K562 (cell line): Measurements from ENCODE around the gene CDYL. TPM values are rescaled to one million over a fixed set of nuclear protein-coding genes. Genes with fewer than 3 reads are reported as not detected.

ENCODE experiments used
- ATAC-seq: fragments of 200-7000 bp; cut with Tn5 transposase; 3 replicates; pipeline ENCODE4 v1.9.1; 2020; ENCODE audit warnings: moderate library complexity
- BruUV-seq: library from RNA; stranded (reverse); fragments of 400-500 nt; replicated peaks from 2 replicates; lab custom pipeline; 2021; lab: Mats Ljungman, UMichigan
- CTCF ChIA-PET: fragments of 300-600 bp; formaldehyde crosslinking; extraction: SDS; loops from one replicate; lab custom pipeline; 2021; ENCODE audit warnings: low intra/inter-chr PET ratio; lab: Yijun Ruan, JAX
- POLR2A ChIA-PET: fragments of 300-600, 350-650 bp; sonication (Branson Sonifier 250); formaldehyde crosslinking; extraction: SDS; loops from one replicate; lab custom pipeline; 2021; ENCODE audit warnings: antibody characterized with exemption, inconsistent platforms; lab: Yijun Ruan, JAX
- DNase-seq, 4 experiments: peaks; one replicate each; pipeline versions ENCODE4 v3.0.0 to v3.0.0-alpha.2; 2011 to 2018; ENCODE audit warnings: low spot score in 3 of 4, mixed read lengths in 3 of 4; ENCODE audit errors: extremely low read depth in 1 of 4
- FAIRE-seq: peaks from 2 replicates; lab custom pipeline; 2011; peaks lifted over from hg19 to GRCh38; lab: Jason Lieb, UNC
- H2AFZ ChIP-seq: 2 replicates; pipeline ENCODE4 v1.6.0; 2011; ENCODE audit warnings: low read depth, low read length, control low read depth, inconsistent platforms
- H3K27ac ChIP-seq: fragments of 200-600 bp; 3 replicates; pipeline ENCODE4 v1.8.0; 2011; ENCODE audit warnings: low read depth, mild to moderate bottlenecking, control low read depth, inconsistent platforms, low read length, moderate library complexity, mixed read lengths; ENCODE audit errors: extremely low read depth
- H3K27me3 ChIP-seq, 2 experiments: fragments of 300-600 bp in 1 of 2; 2 replicates in 1 of 2; 3 replicates in 1 of 2; pipeline versions ENCODE4 v1.6.0 to v1.8.0; 2011; ENCODE audit warnings: inconsistent platforms in 2 of 2, low read length in 2 of 2, mild to moderate bottlenecking in 1 of 2, mixed read lengths in 1 of 2, moderate library complexity in 1 of 2; ENCODE audit not compliant: control insufficient read depth in 2 of 2, insufficient read depth in 2 of 2
- H3K36me3 ChIP-seq: fragments of 300-600 bp; 3 replicates; pipeline ENCODE4 v1.8.0; 2011; ENCODE audit warnings: mild to moderate bottlenecking, low read length, inconsistent platforms; ENCODE audit not compliant: control insufficient read depth, insufficient read depth
- H3K4me1 ChIP-seq, 2 experiments: fragments of 200-600 bp in 1 of 2; replicated peaks in 1 of 2; 2 replicates in 1 of 2; 3 replicates in 1 of 2; pipeline versions ENCODE4 v1.5.1 to v1.8.0; 2011; ENCODE audit warnings: inconsistent platforms in 2 of 2, low read length in 2 of 2, mild to moderate bottlenecking in 1 of 2, mixed read lengths in 1 of 2, moderate library complexity in 1 of 2; ENCODE audit not compliant: control insufficient read depth in 2 of 2, insufficient read depth in 2 of 2
- H3K4me2 ChIP-seq: 2 replicates; pipeline ENCODE4 v1.6.1; 2011; ENCODE audit warnings: low read length, control low read depth, inconsistent platforms, mixed read lengths; ENCODE audit not compliant: insufficient read depth
- H3K4me3 ChIP-seq: fragments of 200-600 bp; sonication (generic), shearing (Covaris generic); 2 replicates; pipeline ENCODE4 v1.5.1; 2016; ENCODE audit warnings: control low read depth, inconsistent platforms
- H3K79me2 ChIP-seq: fragments of 200-600 bp; 3 replicates; pipeline ENCODE4 v1.8.0; 2011; ENCODE audit warnings: low read length, inconsistent platforms; ENCODE audit not compliant: control insufficient read depth, insufficient read depth
- H3K9ac ChIP-seq, 2 experiments: 2 replicates each; pipeline versions ENCODE4 v1.6.0 to v1.6.1; 2011; ENCODE audit warnings: low read depth in 2 of 2, low read length in 2 of 2, control low read depth in 1 of 2, inconsistent platforms in 1 of 2, mild to moderate bottlenecking in 1 of 2, mixed read lengths in 1 of 2; ENCODE audit not compliant: insufficient read depth in 1 of 2
- H3K9me1 ChIP-seq: one replicate; pipeline ENCODE4 v1.6.0; 2011; ENCODE audit warnings: inconsistent platforms, mild to moderate bottlenecking, low read length, moderate library complexity; ENCODE audit not compliant: control insufficient read depth, insufficient read depth
- H3K9me3 ChIP-seq: replicated peaks from 2 replicates; pipeline ENCODE4 v1.5.1; 2011; ENCODE audit warnings: low read depth, low read length, inconsistent platforms; ENCODE audit not compliant: control insufficient read depth, insufficient read depth
- H4K20me1 ChIP-seq: replicated peaks from 2 replicates; pipeline ENCODE4 v1.6.1; 2011; ENCODE audit warnings: low read length, inconsistent platforms, mixed read lengths; ENCODE audit not compliant: control insufficient read depth, insufficient read depth
- MAZ ChIP-seq, 2 experiments: fragments of 450-650 bp in 1 of 2; sonication (generic) in 1 of 2; formaldehyde crosslinking; IDR thresholded peaks in 1 of 2; conservative IDR thresholded peaks in 1 of 2; 2 replicates each; pipeline versions ENCODE4 v1.4.0 to v1.5.0; 2020; ENCODE audit warnings: mild to moderate bottlenecking in 1 of 2, missing genetic modification reagents in 1 of 2
- PATZ1 ChIP-seq: fragments of 250-450 bp; sonication (Bioruptor Pico); IDR thresholded peaks from 2 replicates; pipeline ENCODE4 v1.5.0; 2020; ENCODE audit warnings: mild to moderate bottlenecking, borderline replicate concordance
- PBX2 ChIP-seq, 2 experiments: IDR thresholded peaks in 1 of 2; conservative IDR thresholded peaks in 1 of 2; 2 replicates each; pipeline ENCODE4 v1.6.1; 2016; ENCODE audit warnings: low read depth in 2 of 2, mild to moderate bottlenecking in 1 of 2, missing compliant biosample characterization in 1 of 2, missing genetic modification characterization in 1 of 2, moderate library complexity in 1 of 2
- RAD21 ChIP-seq, 2 experiments: fragments of 250-450 bp in 1 of 2; fragments of 450-650 bp in 1 of 2; sonication (Bioruptor Pico) in 1 of 2; formaldehyde crosslinking in 1 of 2; IDR thresholded peaks in 1 of 2; conservative IDR thresholded peaks in 1 of 2; 2 replicates each; pipeline versions ENCODE4 v1.4.0 to v1.8.0; 2020 to 2022; ENCODE audit warnings: mild to moderate bottlenecking in 2 of 2, moderate library complexity in 1 of 2
- RBFOX2 ChIP-seq: fragments of 200-400 bp; formaldehyde crosslinking; IDR thresholded peaks from 2 replicates; pipeline ENCODE4 v1.6.1; 2017; ENCODE audit warnings: low read depth, mild to moderate bottlenecking, low read length, moderate library complexity
- SFPQ ChIP-seq: fragments of 200-400 bp; formaldehyde crosslinking; IDR thresholded peaks from 2 replicates; pipeline ENCODE4 v1.6.1; 2017; ENCODE audit warnings: mild to moderate bottlenecking, low read depth, low read length, moderate library complexity
- SMAD3 ChIP-seq: fragments of 450-650 bp; formaldehyde crosslinking; conservative IDR thresholded peaks from 2 replicates; pipeline ENCODE4 v1.4.0; 2020; ENCODE audit warnings: mild to moderate bottlenecking
- TSHZ1 ChIP-seq: fragments of 250-450 bp; sonication (Bioruptor Pico); IDR thresholded peaks from 2 replicates; pipeline ENCODE4 v1.4.0; 2020; ENCODE audit warnings: mild to moderate bottlenecking, moderate library complexity
- ZBTB8A ChIP-seq: fragments of 450-650 bp; IDR thresholded peaks from 2 replicates; pipeline ENCODE4 v1.6.1; 2018; ENCODE audit warnings: mild to moderate bottlenecking, moderate library complexity; ENCODE audit not compliant: partially characterized antibody
- ZNF197 ChIP-seq: fragments of 200-800 bp; sonication (Bioruptor generic); IDR thresholded peaks from 2 replicates; pipeline ENCODE4 v1.6.1; 2016; ENCODE audit warnings: low read depth, missing genetic modification characterization, missing compliant biosample characterization
- WGBS: fragments of 100-300 bp; shearing (Covaris generic); methylation state at CpG from one replicate; pipeline ENCODE4 v1.1.6; 2016; ENCODE audit warnings: low coverage, mixed read lengths; ENCODE audit not compliant: insufficient coverage; ENCODE audit errors: missing lambda C conversion rate; 5-methylcytosine and 5-hydroxymethylcytosine counted together
- in situ Hi-C: fragments of 300-500 bp; cut with MboI; formaldehyde crosslinking; loops from 4 replicates; pipeline ENCODE4 v1.15.0; 2018; ENCODE audit warnings: inconsistent platforms, mixed read lengths
- intact Hi-C: fragments of 100-400 bp; cut with micrococcal nuclease; formaldehyde crosslinking; loops from 2 replicates; pipeline ENCODE4 v1.14.2; 2022
- polyA plus RNA-seq, 8 experiments: library from polyadenylated mRNA; depleted of rRNA in 4 of 8; stranded (reverse) in 5 of 8; unstranded in 3 of 8; fragments of >200 nt; fragmentation: Nextera tagmentation in 2 of 8; fragmentation: Illumina TruSeq in 1 of 8; extraction: Ambion mirVana in 2 of 8; extraction: Trizol in 1 of 8; gene quantifications; 2 replicates each; pipeline versions ENCODE4 v1.2.1 to v1.2.3, GENCODE V29; 2011 to 2014; ENCODE audit warnings: inconsistent platforms in 1 of 8, missing spikeins in 1 of 8
- total RNA-seq, 7 experiments: library from RNA; depleted of rRNA in 6 of 7; stranded (reverse); fragments of >200 nt in 6 of 7; fragmentation: Illumina TruSeq in 2 of 7; extraction: Trizol in 2 of 7; gene quantifications; 2 replicates each; pipeline versions ENCODE4 v1.2.1 to v1.2.3, GENCODE V29; 2011 to 2021; ENCODE audit warnings: low replicate concordance in 1 of 7

The CDYL gene
- total and polyA plus RNA-seq, 9 of the 15 experiments (the other 6 are each of a cell fraction or from before 2014, with no cell fraction given): 8.1 to 45.8 (median 40.8) TPM

- no peak overlapping the region for H3K27ac ChIP-seq
- no peak for ATAC-seq
- DNase-seq: no peak
- H3K4me3 ChIP-seq: no peak overlapping the region
- H3K4me2 ChIP-seq: no peak overlapping the region
- no peaks in the 10 kb centered on the region for H3K27me3 ChIP-seq
- in situ Hi-C loops (no loop called here), intact Hi-C loops (no loop called here)
- ChIA-PET POLR2A (interaction anchor here (0.8 to 2.5 kb wide), 5 partner anchors 9 to 270 kb away, joined by 3 to 13 read pairs (median 3); no protein-coding TSS in a partner anchor), CTCF (no interaction called here)
- H3K9ac ChIP-seq: no peak overlapping the region
- 82% methylated on average over 5 of the region's 5 CpGs for WGBS
- H3K9me1 ChIP-seq: no peaks in the 10 kb centered on the region
- no peaks in the 10 kb centered on the region for H4K20me1 ChIP-seq
- no TSS peak for BruUV-seq
- no peak overlapping the region for H2AFZ ChIP-seq
- no peaks in the 10 kb centered on the region for H3K4me1 ChIP-seq
- H3K36me3 ChIP-seq: peaks cover 47% of the 10 kb centered on the region
- no peaks in the 10 kb centered on the region for H3K9me3 ChIP-seq
- FAIRE-seq: no peak
- H3K79me2 ChIP-seq: peaks cover 15% of the 10 kb centered on the region
- no peak for TF ChIP-seq PBX2 (CRISPR knock-in tag; IDR thresholded peaks at IDR 0.05; ENCODE audit: low read depth)
- TF ChIP-seq PBX2 (tag; conservative IDR thresholded peaks at IDR 0.05; ENCODE audit: low read depth): no peak
- no peak for TF ChIP-seq MAZ (CRISPR knock-in tag; conservative IDR thresholded peaks at IDR 0.05 in 1 of 2, IDR thresholded peaks at IDR 0.05 in 1 of 2)
- no peak for TF ChIP-seq RAD21 (CRISPR knock-in tag; conservative IDR thresholded peaks at IDR 0.05 in 1 of 2, IDR thresholded peaks at IDR 0.05 in 1 of 2)
- no peak for TF ChIP-seq ZBTB8A
- no peak for TF ChIP-seq SFPQ
- no peak for TF ChIP-seq PATZ1
- TF ChIP-seq ZNF197 (CRISPR knock-in tag): no peak
- no peak for TF ChIP-seq TSHZ1
- no peak for TF ChIP-seq SMAD3 (CRISPR knock-in tag)
- no peak for TF ChIP-seq RBFOX2
These were observed 119.8 kb downstream of the CDYL start for GRCh38 chr6:4895971-4896370.
